Astrocyte (in vitro differentiated cells and primary cell): ENCODE data around the gene ZNF343.

ENCODE experiments used
- CTCF ChIP-seq: IDR thresholded peaks from 2 replicates; pipeline ENCODE4 v1.5.1; 2011; ENCODE audit warnings: low read depth, mild to moderate bottlenecking, inconsistent platforms, low read length, moderate library complexity; ENCODE audit not compliant: insufficient read depth
- EZH2 ChIP-seq: IDR thresholded peaks from 2 replicates; pipeline ENCODE4 v1.6.1; 2012; ENCODE audit warnings: mild to moderate bottlenecking, low read length, inconsistent platforms; ENCODE audit not compliant: insufficient read depth

GRCh38 chr20:2542361-2542760 is 33.6 kb upstream of the ZNF343 start:
- TF ChIP-seq CTCF: no peak
- no peak for TF ChIP-seq EZH2
